ENCODE data around the gene DLEC1.
"Not testable (repeated sequence)": the region's sequence is repeated elsewhere in the genome, so short reads cannot be mapped to it uniquely, and the experiment has no call there.

Gene DLEC1

GRCh38 chr3:38142959-38143358 is 104.0 kb downstream of the DLEC1 start:
- DNase-seq, result no peak

- no peak for DNase-seq
Observed at GRCh38 chr3:38143511-38143910, 104.5 kb downstream of the DLEC1 start.

- no peak for DNase-seq
Observed at GRCh38 chr3:38146504-38146903, 107.5 kb downstream of the DLEC1 start.

GRCh38 chr3:38147421-38147820 is 108.4 kb downstream of the DLEC1 start:
- DNase-seq, result no peak

GRCh38 chr3:38148311-38148882 is 109.4 kb downstream of the DLEC1 start:
- no peak for DNase-seq

GRCh38 chr3:38149708-38150107 is 110.7 kb downstream of the DLEC1 start:
- no peak for DNase-seq

GRCh38 chr3:38150780-38151528 is 111.9 kb downstream of the DLEC1 start:
- no peak for DNase-seq

GRCh38 chr3:38151667-38152265 is 112.8 kb downstream of the DLEC1 start:
- DNase-seq, result no peak

- no peak for DNase-seq
Observed at GRCh38 chr3:38152609-38153008, 113.6 kb downstream of the DLEC1 start.

GRCh38 chr3:38153221-38153620 is 114.2 kb downstream of the DLEC1 start:
- no peak for DNase-seq

- no peak for DNase-seq
Observed at GRCh38 chr3:38154033-38154494, 115.1 kb downstream of the DLEC1 start.

GRCh38 chr3:38154625-38155255 is 115.7 kb downstream of the DLEC1 start:
- no peak for DNase-seq

GRCh38 chr3:38155825-38156224 is 116.8 kb downstream of the DLEC1 start:
- no peak for DNase-seq

- no peak for DNase-seq
Observed at GRCh38 chr3:38157117-38157516, 118.1 kb downstream of the DLEC1 start.

- no peak for DNase-seq
Observed at GRCh38 chr3:38157595-38157994, 118.6 kb downstream of the DLEC1 start.

GRCh38 chr3:38158472-38158871 is 119.5 kb downstream of the DLEC1 start:
- no peak for DNase-seq

- DNase-seq, result not testable (repeated sequence)
Observed at GRCh38 chr3:38160704-38161103, 121.7 kb downstream of the DLEC1 start.

- DNase-seq, result no peak
Observed at GRCh38 chr3:38163117-38163840, 124.3 kb downstream of the DLEC1 start.

- no peak for DNase-seq
Observed at GRCh38 chr3:38163841-38164642, 125.0 kb downstream of the DLEC1 start.

- no peak for DNase-seq
Observed at GRCh38 chr3:38164643-38164951, 125.6 kb downstream of the DLEC1 start.

GRCh38 chr3:38164952-38165721 is 126.1 kb downstream of the DLEC1 start, which contains the start of gene OXSR1:
Gene OXSR1, plus strand, starts transcription at chr3:38165537. Its CDS starts 340 bp downstream, at chr3:38165877.
- peak; percentile 93 for DNase-seq

Data from effector CD8-positive, alpha-beta T cell (primary cell).